ENCODE measurements around the gene VPS37C. TPM values are rescaled to one million over a fixed set of nuclear protein-coding genes. Genes with fewer than 3 reads are reported as not detected.

Gene VPS37C
- total RNA-seq, 1 experiment from 2014 or later, result 23.4 TPM

- TF ChIP-seq ZNF138 (CRISPR knock-in tag; conservative IDR thresholded peaks at IDR 0.05) (no peak), ATF3 (CRISPR knock-in tag; conservative IDR thresholded peaks at IDR 0.05) (no peak), FOXP4 (CRISPR knock-in tag; IDR thresholded peaks at IDR 0.05) (no peak), SMAD4 (CRISPR knock-in tag; IDR thresholded peaks at IDR 0.05) (no peak)
- TF ChIP-seq, protein P1, sequence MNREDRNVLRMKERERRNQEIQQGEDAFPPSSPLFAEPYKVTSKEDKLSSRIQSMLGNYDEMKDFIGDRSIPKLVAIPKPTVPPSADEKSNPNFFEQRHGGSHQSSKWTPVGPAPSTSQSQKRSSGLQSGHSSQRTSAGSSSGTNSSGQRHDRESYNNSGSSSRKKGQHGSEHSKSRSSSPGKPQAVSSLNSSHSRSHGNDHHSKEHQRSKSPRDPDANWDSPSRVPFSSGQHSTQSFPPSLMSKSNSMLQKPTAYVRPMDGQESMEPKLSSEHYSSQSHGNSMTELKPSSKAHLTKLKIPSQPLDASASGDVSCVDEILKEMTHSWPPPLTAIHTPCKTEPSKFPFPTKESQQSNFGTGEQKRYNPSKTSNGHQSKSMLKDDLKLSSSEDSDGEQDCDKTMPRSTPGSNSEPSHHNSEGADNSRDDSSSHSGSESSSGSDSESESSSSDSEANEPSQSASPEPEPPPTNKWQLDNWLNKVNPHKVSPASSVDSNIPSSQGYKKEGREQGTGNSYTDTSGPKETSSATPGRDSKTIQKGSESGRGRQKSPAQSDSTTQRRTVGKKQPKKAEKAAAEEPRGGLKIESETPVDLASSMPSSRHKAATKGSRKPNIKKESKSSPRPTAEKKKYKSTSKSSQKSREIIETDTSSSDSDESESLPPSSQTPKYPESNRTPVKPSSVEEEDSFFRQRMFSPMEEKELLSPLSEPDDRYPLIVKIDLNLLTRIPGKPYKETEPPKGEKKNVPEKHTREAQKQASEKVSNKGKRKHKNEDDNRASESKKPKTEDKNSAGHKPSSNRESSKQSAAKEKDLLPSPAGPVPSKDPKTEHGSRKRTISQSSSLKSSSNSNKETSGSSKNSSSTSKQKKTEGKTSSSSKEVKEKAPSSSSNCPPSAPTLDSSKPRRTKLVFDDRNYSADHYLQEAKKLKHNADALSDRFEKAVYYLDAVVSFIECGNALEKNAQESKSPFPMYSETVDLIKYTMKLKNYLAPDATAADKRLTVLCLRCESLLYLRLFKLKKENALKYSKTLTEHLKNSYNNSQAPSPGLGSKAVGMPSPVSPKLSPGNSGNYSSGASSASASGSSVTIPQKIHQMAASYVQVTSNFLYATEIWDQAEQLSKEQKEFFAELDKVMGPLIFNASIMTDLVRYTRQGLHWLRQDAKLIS (CRISPR knock-in tag; IDR thresholded peaks at IDR 0.05; ENCODE audit: borderline replicate concordance), result no peak
- TF ChIP-seq, protein P2, sequence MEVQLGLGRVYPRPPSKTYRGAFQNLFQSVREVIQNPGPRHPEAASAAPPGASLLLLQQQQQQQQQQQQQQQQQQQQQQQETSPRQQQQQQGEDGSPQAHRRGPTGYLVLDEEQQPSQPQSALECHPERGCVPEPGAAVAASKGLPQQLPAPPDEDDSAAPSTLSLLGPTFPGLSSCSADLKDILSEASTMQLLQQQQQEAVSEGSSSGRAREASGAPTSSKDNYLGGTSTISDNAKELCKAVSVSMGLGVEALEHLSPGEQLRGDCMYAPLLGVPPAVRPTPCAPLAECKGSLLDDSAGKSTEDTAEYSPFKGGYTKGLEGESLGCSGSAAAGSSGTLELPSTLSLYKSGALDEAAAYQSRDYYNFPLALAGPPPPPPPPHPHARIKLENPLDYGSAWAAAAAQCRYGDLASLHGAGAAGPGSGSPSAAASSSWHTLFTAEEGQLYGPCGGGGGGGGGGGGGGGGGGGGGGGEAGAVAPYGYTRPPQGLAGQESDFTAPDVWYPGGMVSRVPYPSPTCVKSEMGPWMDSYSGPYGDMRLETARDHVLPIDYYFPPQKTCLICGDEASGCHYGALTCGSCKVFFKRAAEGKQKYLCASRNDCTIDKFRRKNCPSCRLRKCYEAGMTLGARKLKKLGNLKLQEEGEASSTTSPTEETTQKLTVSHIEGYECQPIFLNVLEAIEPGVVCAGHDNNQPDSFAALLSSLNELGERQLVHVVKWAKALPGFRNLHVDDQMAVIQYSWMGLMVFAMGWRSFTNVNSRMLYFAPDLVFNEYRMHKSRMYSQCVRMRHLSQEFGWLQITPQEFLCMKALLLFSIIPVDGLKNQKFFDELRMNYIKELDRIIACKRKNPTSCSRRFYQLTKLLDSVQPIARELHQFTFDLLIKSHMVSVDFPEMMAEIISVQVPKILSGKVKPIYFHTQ (CRISPR knock-in tag; IDR thresholded peaks at IDR 0.05), result no peak
- ChIA-PET CTCF (interaction anchor here (1.3 to 1.4 kb wide), 2 partner anchors 10 to 67 kb away, joined by 3 to 5 read pairs; no protein-coding TSS in a partner anchor), POLR2A (interaction anchor here (0.6 to 1.0 kb wide), 2 partner anchors 28 to 48 kb away, joined by 3 to 5 read pairs; no protein-coding TSS in a partner anchor)
- Mint-ChIP-seq H3K4me3 (no peak overlapping the region), H3K36me3 (no peaks in the 10 kb centered on the region), H3K9me3 (no peaks in the 10 kb centered on the region), H3K4me1 (no peaks in the 10 kb centered on the region), H3K27ac (no peak overlapping the region), H3K27me3 (ENCODE audit: low read depth) (no peaks in the 10 kb centered on the region)
- ATAC-seq (no peak), DNase-seq (ENCODE audit: low spot score) (no peak)
These were observed 41.7 kb downstream of the VPS37C start for GRCh38 chr11:61119571-61119970.

GRCh38 chr11:61119055-61119454 lies 42.2 kb downstream of the VPS37C start:
- no peaks in the 10 kb centered on the region for H3K36me3 Mint-ChIP-seq
- no peak for DNase-seq (ENCODE audit: low spot score)
- H3K27ac Mint-ChIP-seq, result no peak overlapping the region
- POLR2A ChIA-PET, result interaction anchor here (0.6 to 1.0 kb wide), 2 partner anchors 28 to 49 kb away, joined by 3 to 5 read pairs; no protein-coding TSS in a partner anchor
- H3K4me3 Mint-ChIP-seq, result no peak overlapping the region
- ATAC-seq, result peak; percentile 55
- no peaks in the 10 kb centered on the region for H3K4me1 Mint-ChIP-seq
- CTCF ChIA-PET, result interaction anchor here (0.9 to 1.5 kb wide), 2 partner anchors 10 to 288 kb away, joined by 3 to 6 read pairs; no protein-coding TSS in a partner anchor
- TF ChIP-seq, protein P3, sequence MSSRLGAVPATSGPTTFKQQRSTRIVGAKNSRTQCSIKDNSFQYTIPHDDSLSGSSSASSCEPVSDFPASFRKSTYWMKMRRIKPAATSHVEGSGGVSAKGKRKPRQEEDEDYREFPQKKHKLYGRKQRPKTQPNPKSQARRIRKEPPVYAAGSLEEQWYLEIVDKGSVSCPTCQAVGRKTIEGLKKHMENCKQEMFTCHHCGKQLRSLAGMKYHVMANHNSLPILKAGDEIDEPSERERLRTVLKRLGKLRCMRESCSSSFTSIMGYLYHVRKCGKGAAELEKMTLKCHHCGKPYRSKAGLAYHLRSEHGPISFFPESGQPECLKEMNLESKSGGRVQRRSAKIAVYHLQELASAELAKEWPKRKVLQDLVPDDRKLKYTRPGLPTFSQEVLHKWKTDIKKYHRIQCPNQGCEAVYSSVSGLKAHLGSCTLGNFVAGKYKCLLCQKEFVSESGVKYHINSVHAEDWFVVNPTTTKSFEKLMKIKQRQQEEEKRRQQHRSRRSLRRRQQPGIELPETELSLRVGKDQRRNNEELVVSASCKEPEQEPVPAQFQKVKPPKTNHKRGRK (CRISPR knock-in tag; IDR thresholded peaks at IDR 0.05; ENCODE audit: borderline replicate concordance), result no peak
- no peaks in the 10 kb centered on the region for H3K27me3 Mint-ChIP-seq (ENCODE audit: low read depth)
- H3K9me3 Mint-ChIP-seq, result no peaks in the 10 kb centered on the region

- ChIA-PET POLR2A (no interaction called here), CTCF (interaction anchor here (0.7 to 1.5 kb wide), 3 partner anchors 11 to 288 kb away, joined by 3 to 6 read pairs (median 3); no protein-coding TSS in a partner anchor)
- Mint-ChIP-seq H3K9me3 (no peaks in the 10 kb centered on the region), H3K36me3 (no peaks in the 10 kb centered on the region), H3K4me1 (no peaks in the 10 kb centered on the region), H3K27me3 (ENCODE audit: low read depth) (no peaks in the 10 kb centered on the region), H3K4me3 (no peak overlapping the region), H3K27ac (no peak overlapping the region)
- DNase-seq (ENCODE audit: low spot score) (no peak), ATAC-seq (no peak)
- TF ChIP-seq, protein P4, sequence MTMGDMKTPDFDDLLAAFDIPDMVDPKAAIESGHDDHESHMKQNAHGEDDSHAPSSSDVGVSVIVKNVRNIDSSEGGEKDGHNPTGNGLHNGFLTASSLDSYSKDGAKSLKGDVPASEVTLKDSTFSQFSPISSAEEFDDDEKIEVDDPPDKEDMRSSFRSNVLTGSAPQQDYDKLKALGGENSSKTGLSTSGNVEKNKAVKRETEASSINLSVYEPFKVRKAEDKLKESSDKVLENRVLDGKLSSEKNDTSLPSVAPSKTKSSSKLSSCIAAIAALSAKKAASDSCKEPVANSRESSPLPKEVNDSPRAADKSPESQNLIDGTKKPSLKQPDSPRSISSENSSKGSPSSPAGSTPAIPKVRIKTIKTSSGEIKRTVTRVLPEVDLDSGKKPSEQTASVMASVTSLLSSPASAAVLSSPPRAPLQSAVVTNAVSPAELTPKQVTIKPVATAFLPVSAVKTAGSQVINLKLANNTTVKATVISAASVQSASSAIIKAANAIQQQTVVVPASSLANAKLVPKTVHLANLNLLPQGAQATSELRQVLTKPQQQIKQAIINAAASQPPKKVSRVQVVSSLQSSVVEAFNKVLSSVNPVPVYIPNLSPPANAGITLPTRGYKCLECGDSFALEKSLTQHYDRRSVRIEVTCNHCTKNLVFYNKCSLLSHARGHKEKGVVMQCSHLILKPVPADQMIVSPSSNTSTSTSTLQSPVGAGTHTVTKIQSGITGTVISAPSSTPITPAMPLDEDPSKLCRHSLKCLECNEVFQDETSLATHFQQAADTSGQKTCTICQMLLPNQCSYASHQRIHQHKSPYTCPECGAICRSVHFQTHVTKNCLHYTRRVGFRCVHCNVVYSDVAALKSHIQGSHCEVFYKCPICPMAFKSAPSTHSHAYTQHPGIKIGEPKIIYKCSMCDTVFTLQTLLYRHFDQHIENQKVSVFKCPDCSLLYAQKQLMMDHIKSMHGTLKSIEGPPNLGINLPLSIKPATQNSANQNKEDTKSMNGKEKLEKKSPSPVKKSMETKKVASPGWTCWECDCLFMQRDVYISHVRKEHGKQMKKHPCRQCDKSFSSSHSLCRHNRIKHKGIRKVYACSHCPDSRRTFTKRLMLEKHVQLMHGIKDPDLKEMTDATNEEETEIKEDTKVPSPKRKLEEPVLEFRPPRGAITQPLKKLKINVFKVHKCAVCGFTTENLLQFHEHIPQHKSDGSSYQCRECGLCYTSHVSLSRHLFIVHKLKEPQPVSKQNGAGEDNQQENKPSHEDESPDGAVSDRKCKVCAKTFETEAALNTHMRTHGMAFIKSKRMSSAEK (CRISPR knock-in tag; IDR thresholded peaks at IDR 0.05; ENCODE audit: borderline replicate concordance), result no peak
- TF ChIP-seq, protein P5, sequence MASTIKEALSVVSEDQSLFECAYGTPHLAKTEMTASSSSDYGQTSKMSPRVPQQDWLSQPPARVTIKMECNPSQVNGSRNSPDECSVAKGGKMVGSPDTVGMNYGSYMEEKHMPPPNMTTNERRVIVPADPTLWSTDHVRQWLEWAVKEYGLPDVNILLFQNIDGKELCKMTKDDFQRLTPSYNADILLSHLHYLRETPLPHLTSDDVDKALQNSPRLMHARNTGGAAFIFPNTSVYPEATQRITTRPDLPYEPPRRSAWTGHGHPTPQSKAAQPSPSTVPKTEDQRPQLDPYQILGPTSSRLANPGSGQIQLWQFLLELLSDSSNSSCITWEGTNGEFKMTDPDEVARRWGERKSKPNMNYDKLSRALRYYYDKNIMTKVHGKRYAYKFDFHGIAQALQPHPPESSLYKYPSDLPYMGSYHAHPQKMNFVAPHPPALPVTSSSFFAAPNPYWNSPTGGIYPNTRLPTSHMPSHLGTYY (CRISPR knock-in tag; IDR thresholded peaks at IDR 0.05), result no peak
- no peak for TF ChIP-seq ZNF317 (CRISPR knock-in tag; IDR thresholded peaks at IDR 0.05; ENCODE audit: borderline replicate concordance, low read depth)
- TF ChIP-seq, protein P6, sequence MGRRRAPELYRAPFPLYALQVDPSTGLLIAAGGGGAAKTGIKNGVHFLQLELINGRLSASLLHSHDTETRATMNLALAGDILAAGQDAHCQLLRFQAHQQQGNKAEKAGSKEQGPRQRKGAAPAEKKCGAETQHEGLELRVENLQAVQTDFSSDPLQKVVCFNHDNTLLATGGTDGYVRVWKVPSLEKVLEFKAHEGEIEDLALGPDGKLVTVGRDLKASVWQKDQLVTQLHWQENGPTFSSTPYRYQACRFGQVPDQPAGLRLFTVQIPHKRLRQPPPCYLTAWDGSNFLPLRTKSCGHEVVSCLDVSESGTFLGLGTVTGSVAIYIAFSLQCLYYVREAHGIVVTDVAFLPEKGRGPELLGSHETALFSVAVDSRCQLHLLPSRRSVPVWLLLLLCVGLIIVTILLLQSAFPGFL (CRISPR knock-in tag; IDR thresholded peaks at IDR 0.05; ENCODE audit: borderline replicate concordance), result no peak
- no peak for TF ChIP-seq CBFB (CRISPR knock-in tag; IDR thresholded peaks at IDR 0.05; ENCODE audit: low read depth)
These were observed 42.8 kb downstream of the VPS37C start for GRCh38 chr11:61118406-61118805.
